Activated CD4-positive, alpha-beta T cell treated with anti-CD3 and anti-CD28 coated beads for 4 hours (primary cell): Measurements from ENCODE around the gene DOK6.

Source experiments
- DNase-seq, 2 donors: peaks; one replicate each; pipeline ENCODE4 v3.0.0-alpha.2; 2020

The DOK6 gene

DNA sequence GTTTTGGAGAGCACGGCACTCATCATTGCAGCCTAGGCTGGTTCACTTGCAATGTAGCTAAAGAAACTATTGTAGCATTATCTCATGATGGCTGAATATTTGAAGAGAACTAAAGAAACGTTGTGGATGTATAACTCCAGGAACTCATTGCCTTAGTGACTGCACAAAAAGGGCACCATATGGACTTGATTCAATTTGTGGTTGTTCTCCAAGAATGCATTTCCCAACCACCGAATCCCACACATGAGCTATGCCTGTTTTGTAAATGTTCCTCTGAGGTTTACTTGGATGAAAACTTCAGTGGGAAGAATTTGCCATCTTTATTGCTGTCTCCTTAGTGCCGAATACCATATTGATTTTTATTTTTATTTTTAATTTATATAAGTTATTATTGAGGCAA is 43.5 kb downstream of the DOK6 start:
- DNase-seq: no peak

DNA sequence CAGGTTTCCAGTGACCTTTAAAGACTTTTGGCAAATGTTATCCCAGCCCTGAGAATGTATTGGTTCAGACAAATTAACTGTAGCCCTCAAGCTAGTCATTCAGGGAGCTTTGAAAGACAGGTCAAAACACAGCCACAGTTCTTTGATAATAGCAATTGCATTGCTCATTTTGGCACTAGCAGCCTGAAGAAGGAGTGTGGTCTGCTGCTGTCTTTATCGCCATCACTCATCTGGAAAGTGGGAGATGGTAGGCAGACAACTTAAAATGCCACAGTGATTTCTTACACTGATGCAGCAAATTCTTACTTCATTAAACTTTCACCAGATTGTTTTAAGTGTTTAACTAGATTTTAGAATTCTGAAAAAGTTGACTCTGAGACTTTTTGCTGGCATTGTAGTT is 47.2 kb downstream of the DOK6 start:
- DNase-seq: no peak

DNA sequence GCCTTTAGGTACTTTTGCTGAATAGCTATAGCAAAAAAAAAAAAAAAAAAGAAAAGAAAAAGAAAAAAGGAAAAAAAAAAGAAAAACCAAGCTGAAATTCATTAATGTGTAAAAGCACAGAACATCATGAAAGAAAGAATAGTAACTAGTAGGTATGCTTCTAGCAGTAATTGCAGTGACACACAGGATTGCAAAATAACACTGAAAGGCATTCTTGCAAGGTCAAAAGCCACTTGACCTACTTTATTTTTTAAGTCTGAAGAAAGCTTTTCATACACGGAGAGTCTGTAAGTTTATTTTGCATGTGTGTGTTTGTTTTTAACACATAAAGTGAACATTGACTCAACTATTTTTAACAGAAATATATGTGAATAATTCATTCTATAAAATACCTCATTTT is 54.4 kb downstream of the DOK6 start:
- no peak for DNase-seq

DNA sequence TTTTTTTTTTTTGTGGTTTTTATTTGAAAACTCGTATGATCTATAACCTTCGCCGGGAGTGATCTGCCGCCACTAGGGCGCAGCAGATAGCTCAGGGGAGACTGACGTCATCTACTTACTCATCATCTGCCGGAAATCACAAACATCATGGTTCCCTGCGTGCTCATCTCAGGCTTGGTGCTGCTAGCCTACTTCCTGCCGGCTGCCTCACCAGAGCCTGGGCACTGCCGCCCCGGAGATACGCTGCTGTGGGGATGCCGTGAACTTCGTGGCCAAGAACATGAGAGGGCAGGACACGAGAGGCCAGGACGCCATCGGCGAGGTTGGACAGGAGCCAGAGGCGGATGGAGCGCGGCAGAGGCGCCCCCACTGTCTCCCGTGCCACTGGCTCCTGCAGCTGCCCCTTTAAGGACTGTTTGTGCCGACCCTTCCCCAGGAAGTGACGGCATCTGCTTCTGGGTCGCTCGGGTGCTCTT is 68.8 kb downstream of the DOK6 start:
- DNase-seq: peak; percentile 15 to 36

DNA sequence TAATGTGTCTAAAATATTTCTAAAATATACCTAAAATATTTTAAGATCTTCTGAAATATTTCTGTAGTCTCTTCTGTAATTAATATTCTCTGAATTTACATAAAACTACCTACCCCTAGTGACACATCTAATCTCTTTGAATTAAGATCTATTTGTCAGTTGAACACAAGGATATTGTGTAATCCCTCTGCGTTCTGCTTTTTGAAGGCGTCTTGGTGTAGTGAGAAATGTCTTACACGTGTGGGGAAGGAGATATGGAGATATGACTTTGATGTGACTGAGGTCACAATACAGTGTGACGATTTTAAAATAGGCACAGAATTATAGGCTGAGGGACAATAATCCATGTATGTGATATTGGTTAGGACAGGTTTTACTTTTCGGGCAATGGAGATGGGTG is 79.8 kb downstream of the DOK6 start:
- no peak for DNase-seq

DNA sequence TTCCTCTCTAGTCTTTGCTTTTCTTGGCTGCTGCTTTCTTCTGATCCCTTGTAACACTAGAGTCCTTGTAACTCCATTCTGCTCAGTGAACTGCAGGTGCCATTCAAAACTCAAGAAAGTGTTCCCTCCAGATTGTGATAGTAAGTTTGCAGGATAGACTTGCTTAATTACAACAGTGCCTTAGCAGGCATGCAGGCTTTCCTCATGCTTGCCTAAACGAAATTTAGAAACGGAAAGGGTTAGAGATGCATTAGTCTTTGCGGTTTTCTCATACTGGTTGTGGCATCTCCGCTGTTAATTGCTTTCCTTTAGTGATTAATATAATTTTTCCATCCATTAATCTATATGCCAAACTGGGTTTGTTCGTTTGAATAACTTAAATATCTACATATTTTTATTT is 82.9 kb downstream of the DOK6 start:
- no peak for DNase-seq

DNA sequence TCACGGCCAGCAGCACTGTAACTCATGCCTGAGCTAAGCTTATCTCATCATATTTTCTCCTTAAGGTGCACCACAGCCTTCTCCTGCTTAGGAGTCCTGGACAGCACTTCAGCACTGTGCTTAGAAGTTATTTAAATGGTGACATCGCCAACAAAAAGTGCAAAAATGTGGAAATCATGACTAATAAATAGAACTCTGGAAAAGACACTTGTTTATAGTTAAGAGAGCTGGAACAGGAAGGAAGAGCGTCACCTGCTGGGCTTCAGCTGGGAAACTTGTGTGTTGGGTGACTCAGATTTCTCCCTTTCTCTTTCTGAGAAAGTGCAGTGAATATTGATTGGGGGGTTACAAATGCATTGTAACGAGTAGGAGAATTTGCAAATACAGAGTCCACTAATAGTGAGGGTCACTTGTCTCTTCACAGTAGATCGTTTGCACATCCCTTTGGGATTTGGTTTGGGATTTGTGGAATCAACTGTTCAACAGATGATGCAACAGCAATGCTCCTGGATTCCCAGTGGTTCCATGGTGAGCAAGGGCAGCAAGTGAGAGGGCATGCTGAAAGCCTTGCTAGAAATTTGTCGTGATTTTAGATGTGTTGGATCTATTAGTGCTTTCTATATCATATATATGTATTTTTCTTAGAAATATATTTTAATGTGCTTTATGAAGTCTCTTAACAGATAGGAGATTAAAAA is 84.2 kb downstream of the DOK6 start:
- DNase-seq: no peak

DNA sequence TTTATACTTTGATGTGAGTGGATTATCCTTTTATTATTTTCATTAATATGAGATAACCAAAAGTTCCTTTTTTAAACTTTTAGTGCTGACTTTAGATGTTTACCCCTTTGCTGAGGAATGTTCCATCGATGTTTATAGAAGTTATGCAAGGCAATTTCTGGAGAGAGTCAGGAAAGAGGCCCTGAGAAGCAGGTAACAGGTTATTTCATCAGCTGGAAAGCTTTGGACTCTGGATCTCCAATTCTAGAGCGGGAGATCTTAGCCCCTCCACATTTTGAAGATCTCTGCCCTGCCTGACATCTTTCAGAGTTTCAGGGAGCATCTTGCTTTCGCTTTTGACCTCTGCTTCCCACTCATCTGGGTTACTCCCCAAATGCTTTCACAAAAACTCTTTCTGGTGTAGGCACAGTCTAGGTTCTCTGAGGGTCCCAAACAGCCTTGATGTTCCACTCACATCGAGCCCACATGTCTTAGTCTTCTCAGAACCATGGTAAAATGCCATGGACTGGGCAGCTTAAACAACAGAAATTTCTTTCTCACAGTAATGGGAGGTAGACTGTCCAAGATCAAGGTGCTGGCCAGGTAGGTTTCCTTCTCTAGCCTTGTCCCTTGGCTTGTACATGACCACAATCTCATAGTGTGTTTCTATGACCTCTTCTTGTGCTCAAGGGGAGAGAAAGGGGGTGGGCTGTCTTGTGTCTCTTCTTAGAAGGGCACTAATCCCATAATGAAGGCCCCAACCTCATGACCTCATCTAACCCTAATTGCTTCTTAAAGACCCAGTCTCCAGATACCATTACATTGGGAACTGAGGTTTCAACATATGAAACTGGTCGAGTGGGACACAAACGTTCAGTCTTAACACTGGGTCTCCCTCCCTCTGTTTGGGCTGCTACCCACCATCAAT is 87.1 kb downstream of the DOK6 start:
- DNase-seq: no peak

DNA sequence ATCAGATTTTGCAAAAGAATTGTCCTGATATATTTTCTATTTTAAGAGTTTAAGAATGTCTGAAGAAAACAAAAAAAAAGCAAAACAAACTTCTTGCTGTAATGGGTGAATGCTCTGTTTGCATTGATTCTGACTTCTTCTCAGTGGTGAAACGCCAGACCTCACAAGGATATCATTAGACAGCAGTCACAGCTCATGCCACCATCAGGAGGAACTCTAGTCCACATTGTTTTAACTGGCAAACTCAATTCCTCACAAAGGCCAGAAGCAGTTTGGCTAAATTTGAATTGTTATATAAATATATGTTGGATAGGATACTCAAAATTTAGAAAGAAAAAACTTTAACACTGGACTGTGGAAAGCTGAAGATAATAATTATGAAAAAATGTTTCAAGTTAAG is 89.4 kb downstream of the DOK6 start:
- no peak for DNase-seq

DNA sequence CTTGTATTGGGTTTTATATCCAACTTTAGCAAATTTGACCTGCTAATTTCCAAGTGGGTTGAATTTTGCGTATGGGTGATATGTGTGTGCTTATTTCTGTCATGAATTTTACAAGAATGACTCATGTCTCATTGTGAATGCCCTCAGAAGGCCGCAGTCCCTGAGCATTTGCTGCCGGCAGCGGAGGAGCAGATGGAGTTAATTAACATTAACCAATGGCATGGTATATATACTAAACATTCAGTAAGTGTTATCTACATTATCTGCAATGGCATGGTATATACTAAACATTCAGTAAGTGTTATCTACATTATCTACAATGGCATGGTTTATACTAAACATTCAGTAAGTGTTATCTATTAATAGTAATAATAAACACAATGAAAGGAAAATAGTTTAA is 90.1 kb downstream of the DOK6 start:
- DNase-seq: no peak

DNA sequence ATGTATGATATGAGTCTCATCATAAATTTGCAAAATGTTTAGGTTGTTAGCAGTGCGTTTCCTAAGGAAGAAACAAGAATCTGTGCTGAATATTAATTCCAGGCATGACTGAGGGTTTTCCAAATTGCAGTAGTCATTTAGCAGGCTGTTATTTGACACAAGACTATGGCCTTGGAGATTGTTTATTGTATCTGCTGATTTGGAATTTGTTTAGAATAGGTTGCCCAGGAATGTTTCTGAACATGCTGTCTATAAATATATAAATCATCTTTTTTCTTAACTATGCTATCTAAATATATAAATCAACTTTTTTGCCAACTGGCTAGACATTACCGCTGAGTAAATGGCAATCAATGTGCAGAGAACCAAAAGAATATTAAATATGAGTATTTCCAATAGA is 90.9 kb downstream of the DOK6 start:
- DNase-seq: no peak

DNA sequence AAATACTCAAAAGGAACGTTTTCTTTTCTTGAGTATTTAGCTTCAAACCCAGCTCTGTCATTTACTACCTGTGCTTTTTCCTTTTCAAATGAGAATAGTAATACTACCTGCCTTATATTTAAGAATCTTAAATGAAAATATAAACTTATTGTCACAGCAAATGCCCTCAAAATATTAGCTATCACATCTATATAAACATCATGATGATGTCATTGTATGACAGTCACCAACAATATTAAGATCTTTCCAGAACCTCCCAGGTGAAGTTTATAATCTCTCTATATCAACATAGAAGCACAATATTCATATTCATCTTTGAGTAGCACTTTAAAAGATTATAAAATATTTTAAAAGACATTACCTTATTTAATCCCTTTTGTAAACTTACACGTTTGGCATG is 92.2 kb downstream of the DOK6 start:
- DNase-seq: no peak

DNA sequence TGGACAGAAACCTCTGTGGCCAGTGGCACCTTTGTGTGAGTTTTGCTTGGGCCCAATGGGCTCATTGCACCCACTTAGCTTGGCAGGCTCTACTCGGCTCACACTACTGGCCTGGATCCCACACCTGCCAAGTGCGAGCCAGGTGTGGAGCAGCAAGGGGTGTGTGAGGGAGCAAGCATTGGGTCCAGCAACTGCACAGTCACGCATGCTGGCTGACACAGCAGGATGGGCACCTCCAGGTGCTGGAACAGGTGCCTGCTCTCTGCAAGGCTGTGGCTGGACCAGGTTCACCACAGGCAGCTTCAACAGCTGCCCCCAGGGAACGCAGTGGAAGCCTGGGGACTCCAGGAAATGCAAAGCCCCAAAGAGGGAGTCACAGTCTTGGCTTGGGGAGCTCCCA is 94.2 kb downstream of the DOK6 start:
- no peak for DNase-seq

DNA sequence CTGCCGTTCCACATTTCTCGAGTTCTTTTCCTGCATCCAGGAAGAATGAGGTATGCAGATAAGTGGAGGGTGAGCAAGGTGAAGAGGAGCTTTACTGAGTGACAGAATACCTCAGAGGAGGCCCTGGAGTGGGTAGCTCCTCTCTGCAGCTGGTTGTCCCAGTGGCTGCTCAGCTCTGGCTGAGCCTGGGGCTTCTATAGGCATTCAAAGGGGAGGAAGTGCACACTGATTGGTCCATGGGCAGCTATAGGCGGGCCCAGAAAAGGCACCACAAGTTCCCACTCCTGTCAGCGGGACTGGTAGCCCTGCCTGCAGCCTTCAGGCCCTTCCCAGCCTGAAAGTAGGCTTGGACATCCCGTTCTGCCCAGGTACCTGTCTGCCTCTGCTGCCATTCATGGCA is 94.7 kb downstream of the DOK6 start:
- no peak for DNase-seq

DNA sequence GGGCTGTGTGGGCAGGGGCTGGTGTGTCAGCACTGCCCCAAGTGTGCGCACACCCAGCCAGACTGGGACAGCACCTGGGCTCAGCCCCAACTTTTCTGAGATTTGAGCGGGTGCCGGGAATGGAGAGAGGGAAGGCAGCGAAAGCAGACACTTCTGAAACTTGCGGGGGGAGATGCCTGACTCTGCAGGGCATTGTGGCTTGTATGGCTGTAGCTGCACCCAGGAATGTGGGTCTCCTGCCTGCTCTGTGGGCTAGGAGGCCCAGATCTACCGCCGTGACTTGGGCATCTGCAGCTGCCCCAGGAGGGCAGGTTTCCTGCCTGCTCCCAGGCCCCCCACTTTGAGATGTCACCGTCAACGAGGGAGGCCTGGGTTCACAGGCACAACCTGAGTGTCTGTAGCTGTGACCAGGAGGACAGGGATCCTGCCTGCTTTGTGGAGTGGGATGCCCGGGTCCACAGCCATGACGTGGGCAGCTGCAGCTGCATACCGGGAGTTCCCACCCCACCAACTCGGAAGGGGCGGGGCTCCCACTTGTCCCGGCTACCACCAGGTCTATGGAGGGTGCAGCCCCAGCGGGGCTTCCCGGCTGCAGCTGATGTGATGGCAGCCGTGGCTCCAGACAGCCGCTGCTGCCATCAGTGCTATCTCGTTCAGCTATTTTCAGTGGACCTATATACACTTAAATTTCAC is 95.3 kb downstream of the DOK6 start:
- DNase-seq: no peak

DNA sequence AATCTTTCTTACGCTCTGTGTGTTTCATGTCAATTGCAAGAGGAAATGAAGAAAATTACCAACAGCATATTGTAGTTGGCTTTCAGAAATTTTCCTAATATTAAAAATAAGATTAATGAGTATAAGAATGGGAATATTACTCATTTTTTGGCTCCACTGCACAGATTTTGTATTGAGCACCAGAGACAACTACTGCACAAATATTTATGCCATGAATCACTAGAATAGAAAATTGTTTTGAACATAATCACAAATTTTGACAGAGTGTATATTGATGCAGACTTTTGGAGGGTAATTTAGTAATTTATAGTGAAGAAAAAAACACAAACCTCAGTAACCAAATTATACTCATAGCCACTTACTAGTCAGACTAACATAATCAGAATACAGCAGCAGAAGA is 118.3 kb downstream of the DOK6 start:
- DNase-seq: no peak

DNA sequence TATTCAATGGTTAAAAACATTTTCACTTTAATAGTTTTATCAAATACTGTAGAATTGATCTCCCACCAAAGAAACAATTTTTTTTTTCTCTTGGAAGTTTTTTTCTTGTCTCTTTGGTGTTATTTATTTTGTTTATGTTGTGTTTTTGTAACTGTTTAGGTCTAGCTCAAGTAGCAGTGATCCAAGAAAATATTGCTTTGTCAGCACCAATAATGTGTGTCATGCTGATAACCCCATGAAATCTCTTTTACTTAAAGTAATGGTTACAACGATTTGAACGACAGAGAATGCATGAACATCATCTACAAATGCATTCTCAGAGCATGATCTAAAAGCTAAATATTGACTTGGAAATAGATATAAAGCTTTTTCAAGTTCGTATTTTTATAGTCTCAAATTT is 122.9 kb downstream of the DOK6 start:
- DNase-seq: no peak

DNA sequence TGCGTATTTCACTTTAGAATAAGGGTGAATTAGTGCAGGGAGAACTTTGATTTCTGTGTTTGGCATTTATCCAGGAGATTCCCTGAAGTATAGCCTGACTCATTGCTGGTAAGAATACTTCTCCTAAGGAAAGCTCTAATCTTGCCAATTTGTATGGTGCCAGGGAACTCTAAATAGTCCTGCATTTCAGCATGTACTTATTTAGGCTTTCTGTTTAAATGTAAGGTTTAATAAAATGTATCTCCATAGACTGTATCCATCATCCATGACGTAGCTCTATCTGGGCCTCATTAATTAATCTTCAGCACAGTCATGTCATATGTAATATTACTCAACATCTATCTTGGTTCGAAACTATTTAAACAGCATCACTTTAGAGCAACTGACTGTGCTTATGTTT is 127.7 kb downstream of the DOK6 start:
- DNase-seq: no peak

DNA sequence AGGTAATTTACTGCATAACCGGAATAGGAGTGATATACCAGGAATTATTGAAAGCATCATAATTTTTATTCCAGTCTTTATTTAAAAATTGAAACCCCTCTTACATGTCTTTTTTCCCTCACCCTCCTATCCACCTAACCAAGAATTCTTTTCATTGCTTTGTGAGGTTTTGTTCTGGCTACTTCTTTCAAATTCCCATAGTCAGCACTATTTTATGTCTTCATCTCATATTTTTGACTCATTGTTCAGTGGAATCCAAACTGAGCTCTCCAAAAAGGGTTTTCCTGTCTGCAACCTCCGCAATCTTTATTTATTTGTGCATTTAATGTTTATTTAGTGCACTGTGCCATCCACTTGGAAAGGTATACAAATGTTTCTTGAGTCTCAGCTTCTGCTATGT is 128.5 kb downstream of the DOK6 start:
- no peak for DNase-seq

DNA sequence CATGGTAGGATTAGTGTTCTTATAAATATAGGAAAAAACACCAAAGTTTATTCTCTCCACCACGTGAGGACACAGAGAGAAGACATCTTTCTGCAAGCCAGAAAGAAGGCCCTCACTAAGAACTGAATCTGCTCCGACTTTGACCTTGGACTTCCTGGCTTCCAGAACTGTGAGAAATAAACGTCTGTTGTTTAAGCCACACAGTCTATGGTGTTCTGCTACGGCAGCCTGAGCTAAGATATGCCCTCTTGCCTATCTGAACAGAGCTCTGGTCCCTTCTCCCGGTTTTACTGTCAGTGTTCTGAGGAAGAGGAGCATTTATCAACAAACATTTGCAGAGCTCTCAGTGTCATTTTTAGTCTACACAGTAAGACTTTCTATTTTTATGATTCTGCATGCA is 131.3 kb downstream of the DOK6 start:
- no peak for DNase-seq

DNA sequence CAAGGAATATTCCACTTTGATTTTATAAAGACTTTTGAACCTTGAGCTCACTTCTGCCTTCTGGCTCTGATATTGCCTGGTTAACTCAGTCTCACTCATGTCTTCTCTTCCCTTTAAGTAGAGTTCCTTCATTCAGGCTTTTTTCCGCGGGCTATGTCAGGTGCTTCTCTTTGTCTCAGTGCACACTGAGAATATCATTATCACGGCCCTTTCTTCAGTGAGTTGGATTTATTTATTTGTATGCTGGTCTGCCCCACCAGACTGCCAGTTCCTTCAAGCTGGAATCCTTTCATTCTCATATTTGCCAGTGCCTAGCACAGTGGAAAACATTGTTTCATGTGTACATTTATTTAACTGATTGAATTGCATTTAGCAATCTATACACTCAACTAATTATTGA is 136.5 kb downstream of the DOK6 start:
- DNase-seq: no peak

DNA sequence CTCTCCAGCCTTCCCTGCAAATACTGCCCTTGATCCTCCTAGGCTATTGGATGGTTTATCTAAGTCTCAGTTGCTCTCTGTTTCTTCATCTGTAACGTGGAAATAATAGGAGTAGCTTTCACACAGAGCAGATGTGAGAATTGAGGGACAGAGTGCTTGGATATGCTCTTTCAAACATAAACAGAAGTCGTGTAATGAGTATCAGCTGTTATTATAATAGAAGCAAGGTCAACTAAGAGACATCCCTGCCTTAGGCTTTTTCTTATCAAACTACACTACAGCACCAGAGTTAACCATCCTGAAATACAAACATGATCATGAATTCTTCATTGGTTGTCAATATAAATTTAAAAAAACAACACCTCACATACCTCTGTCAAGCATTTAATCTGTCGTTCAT is 138.2 kb downstream of the DOK6 start:
- no peak for DNase-seq

DNA sequence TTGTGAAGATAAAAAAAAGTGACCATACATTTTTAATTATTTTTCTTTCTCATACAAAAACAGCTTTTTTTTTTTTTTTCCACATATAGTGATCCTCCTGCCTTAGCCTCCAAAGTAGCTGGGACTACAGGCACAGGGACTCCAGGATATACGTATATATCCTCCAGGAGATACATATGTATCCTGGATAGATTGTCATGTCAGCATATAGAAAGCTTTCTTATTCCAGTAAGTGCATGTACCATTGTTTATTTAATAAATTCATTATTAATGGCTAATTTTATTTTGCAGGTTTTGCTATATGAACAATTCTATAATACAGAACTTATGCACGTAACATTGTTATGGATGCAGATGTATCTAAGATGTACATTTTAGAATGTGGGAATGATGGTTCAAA is 138.7 kb downstream of the DOK6 start:
- no peak for DNase-seq

DNA sequence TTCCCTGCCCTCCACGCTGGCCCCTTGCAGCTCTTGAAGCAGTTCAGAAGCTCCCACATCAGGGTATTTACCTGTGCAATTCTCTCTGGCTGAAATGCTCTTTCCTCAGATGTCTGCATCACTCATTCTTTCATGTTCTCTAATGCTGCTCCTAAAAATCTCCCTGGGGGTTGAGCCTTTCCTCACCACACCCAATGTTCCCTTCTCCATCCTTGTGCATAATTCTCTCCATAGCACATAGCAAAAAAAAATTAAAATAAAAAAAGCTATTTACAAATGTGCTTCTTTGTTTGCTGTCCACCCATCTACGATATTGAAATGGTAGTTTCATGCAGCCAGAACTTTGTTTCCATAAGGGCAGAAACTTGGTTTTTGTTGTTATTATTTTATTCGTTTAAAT is 155.5 kb downstream of the DOK6 start:
- DNase-seq: no peak
